Measurements from ENCODE around the gene SEC24D.

SEC24D gene

GRCh38 chr4:118773429-118773792 is 62.5 kb downstream of the SEC24D start:
- no peak for DNase-seq (ENCODE audit: low spot score)

- DNase-seq (ENCODE audit: low spot score), result no peak
Measured at GRCh38 chr4:118772767-118773428, 63.0 kb downstream of the SEC24D start.

DNA sequence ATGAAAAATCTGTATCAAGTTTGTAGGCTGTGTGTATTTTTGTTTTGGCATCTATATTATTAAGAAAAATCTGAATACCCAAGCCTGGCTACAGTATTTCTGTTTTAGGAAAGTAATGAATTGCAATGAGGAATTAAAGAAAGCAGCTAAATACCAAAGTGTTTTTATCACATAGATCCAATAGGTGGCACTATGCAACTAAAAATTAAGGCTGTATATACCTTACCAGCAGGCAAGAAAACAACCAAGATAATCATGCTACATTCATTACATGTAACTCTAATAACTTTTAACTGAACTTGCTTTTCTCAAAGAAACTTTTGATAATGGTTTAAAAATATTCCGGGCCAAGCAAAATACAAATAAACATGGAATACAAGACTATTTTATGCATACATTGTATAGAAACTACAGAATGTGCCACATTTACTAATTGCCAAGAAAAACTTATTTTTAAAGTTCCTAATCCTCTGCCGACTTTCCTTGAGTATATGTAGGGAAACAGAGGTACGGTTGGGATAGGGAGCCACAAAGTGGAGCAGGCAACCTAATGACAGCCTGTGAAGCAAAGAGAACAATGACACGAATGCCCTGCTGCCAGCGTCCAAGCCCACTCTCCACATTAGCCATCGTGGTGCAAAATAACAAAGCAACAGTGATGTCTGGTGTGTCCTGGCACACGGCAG is 63.7 kb downstream of the SEC24D start:
- DNase-seq (ENCODE audit: low spot score), result peak; percentile 69

DNA sequence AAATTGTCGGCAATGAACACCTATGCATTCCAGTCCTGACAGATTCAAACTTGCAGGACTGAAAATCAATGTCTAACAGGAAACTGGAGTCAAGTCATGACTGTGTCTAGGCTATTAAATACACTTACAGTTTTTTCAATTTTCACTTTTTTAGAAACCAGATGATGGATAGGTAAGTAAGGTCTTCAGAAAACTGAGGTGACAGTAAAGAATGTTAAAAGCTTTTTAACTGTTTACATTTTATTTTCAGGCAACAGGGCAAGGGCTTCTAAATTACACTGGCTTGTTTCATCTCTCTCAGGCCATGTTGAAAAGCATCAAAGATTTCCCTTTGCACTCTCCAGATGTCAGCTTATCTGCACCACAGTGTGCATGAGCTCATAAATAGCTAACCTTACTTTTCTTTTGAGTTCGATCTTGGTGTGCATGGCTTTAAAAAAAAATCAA is 65.2 kb downstream of the SEC24D start:
- no peak for DNase-seq (ENCODE audit: low spot score)

DNA sequence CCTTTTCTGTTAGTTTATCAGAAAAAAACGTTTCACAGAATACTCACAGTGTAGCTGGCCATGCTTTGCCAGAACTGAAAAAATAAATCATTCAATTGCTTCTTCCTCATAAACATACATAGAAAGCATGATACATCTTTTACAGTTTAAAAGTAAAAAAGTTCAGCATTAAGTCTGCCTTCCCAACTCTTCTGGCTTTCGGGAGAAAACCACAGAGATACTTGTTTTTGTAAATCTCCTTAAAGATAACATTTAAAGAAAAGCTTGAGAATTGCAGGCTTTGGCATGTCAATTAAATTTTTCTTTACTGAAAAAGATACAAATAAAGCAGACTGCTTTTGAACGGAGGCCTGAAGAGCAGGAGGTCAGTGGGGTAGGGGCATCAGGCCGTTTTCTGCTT is 66.8 kb downstream of the SEC24D start:
- DNase-seq (ENCODE audit: low spot score), result no peak

DNA sequence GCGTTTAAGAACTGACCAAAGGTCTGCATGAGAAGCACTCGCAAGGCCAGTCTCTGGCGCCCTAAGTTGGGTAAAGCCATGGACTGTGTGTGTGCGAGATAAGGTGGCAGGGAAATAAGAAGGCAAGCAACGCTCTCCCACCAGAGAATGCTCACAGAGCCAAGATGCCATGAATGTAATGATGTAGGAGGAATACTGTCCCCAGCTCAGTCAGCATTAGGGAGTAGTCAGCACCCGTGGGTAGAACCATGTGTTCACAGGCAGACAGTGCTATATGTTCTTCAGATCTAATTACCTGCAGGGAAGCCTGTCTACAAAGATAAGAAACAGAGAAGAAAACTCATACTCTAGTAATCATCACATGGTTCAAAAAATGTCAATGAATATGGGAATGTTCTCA is 68.8 kb downstream of the SEC24D start:
- DNase-seq (ENCODE audit: low spot score), result no peak

- DNase-seq (ENCODE audit: low spot score), result no peak
Measured at GRCh38 chr4:118765399-118765798, 70.5 kb downstream of the SEC24D start.

DNA sequence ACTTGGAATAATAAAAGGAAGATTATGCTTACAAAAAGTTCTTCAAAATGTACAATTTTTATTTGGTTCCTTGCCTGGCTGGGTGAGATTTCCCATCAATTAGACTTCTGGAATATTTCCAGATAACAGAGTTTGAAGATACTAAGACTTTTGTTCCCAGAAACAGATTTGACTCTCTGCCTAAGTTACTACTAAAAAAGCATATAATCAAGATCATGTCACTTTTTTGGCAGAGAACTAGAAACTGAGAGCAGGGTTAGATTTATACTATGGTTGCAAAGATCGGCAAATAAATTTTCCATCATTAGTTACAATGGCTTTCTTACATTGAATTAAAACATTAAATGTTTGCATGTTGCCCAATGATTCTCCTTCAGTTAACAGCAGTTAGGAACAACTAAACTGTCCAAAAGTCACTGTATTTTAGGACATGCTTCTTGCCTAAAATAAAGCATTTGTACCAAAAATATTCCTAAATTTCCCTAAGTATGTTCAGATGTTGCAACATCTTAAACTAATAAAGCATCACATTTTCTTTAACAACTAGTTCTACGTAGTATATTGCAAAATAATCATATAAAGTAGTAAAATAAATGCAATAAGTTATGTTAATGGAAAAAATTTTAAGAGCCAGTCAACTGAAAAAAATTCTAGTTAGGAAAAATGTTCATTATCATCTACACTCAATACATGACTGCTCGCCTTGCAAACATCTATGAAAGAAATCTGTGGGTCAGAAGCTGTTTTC is 73.0 kb downstream of the SEC24D start:
- no peak for DNase-seq (ENCODE audit: low spot score)

GRCh38 chr4:118762155-118762554 is 73.8 kb downstream of the SEC24D start:
- DNase-seq (ENCODE audit: low spot score), result no peak

GRCh38 chr4:118761397-118762016 is 74.4 kb downstream of the SEC24D start:
- DNase-seq (ENCODE audit: low spot score), result no peak

GRCh38 chr4:118760493-118760892 is 75.4 kb downstream of the SEC24D start:
- DNase-seq (ENCODE audit: low spot score), result peak; percentile 77

GRCh38 chr4:118760092-118760491 is 75.8 kb downstream of the SEC24D start:
- DNase-seq (ENCODE audit: low spot score), result no peak

DNA sequence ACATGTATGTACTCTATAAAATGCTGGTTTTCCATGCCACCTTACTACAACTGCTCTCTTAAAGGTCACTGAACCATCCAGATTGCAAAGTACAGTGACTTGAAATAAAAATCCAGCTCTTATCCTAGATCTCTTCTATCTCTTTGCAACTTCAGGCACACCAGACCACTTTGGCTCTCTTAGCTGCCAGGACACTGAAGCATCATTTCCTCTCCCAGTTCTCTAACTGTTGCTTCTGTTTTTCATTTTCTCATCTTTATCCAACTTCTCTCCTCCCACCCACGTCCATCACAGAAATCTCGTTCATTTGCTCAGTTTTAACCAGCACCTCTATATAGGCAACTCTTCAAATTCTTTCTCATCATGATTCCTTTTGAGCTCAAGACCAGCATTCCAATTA is 76.4 kb downstream of the SEC24D start:
- no peak for DNase-seq (ENCODE audit: low spot score)

GRCh38 chr4:118758293-118758692 is 77.6 kb downstream of the SEC24D start:
- peak; percentile 37 for DNase-seq (ENCODE audit: low spot score)

DNA sequence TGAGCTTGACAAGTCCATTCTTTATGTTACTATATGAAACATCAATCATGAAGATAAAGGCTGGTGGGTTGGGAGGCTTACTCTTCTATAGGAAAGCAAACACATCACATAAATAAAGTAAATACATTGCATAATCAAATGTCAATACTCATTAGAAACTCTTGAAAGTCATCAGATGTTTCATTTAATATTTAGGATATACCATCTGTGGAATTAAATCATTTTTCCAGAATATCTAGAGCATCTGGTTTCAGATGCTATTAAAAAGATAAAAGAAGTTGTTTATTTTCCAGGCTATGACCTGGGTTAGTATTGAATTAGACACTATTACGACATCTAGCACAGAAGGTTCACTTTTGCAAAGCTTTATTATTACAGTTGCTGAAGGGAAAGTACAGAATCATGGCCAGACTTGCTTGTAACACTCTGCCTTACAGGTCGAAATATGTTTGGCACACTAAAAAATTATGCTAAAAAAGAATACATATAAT is 78.1 kb downstream of the SEC24D start:
- DNase-seq (ENCODE audit: low spot score), result no peak

DNA sequence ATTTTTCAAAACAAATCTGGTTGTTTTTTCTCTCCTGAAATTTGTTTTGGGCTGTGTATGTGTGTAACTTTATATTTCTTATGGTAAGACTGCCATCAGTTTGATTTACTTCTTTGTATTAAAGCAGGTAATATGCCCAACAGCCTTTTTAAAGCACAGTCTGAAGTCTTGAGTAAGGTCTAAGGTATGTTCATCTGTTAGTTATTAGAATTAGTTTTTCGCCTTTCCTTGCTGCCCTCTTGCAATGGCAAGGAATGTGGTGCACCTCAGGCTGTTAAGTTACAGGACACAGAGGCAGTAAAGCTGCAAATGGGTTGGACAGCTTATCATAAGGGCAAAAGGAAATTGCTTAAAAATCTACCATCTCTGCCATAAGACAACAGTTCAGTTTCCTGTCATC is 79.0 kb downstream of the SEC24D start:
- no peak for DNase-seq (ENCODE audit: low spot score)

DNA sequence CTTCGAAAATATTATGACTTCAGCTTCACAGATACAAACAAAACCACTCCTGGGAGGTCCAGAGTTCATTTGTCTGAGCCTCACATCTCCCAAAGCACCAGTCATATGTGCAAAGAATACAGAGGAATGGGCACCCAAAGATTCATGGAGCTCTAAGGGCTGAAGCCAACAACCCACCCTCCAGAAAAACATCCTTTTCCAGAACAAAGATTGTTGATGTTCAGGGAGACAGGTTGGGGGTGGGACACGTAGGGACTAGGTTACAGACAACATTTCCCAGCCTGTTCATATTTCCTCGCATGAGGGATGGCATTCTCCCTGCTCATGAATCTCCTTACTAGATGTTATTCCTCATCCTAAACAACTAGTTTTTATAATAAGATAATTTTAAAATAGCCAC is 79.5 kb downstream of the SEC24D start:
- DNase-seq (ENCODE audit: low spot score), result no peak

DNA sequence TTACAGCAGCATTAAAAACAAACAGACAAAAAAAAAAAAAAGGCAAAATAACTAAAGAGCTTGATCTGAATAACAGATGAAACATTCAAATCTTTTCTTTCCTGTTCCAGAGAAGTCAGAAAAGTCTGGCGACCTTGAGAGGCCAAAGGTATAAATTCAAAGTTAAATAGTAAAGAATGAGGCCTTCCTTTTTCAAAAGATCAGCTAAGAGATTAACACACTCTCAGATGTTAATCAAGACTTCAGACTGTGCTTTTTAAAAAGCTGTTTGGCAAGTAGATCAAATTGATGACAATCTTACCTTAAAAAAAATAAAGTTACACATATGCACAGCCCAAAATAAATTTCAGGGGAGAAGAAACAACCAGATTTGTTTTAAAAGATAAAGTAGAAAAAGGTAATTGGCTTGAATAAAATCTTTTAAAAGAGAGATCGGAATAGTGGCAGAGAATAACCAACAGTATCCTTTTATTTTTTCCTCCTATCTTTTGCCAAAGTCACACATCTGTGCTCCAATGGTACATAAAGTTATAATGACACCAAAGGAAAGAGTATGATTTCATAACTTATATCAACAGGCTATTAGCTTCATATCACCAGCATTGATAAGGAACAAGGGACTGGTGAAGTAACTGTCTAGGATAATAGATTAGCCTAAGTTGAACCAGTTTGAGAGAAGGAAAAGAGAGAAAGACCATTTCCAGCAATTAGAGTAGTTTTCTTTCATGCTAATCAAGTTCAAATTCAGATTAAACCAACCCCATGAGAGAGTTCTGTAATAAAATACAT is 80.3 kb downstream of the SEC24D start:
- no peak for DNase-seq (ENCODE audit: low spot score)

GRCh38 chr4:118754890-118755289 is 81.0 kb downstream of the SEC24D start:
- no peak for DNase-seq (ENCODE audit: low spot score)

DNA sequence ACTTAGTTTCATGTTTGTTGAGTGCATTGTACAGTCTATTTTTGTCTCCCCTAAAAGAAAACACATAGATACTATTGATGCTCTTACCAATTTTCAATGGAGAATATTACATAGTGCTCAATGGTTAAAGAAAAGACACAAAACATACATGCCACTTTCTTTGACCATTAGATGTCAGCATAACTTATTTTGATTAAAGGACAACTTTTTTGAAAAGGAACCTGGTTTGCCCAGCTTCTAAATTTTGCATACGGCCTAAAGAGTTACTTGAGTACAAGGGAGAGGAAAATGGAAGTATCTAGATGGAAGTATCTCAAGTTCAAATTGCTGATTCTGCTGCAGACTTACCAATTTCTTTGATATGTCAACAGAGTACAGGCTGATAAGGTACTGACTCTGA is 82.2 kb downstream of the SEC24D start:
- no peak for DNase-seq (ENCODE audit: low spot score)

GRCh38 chr4:118753096-118753495 is 82.8 kb downstream of the SEC24D start:
- no peak for DNase-seq (ENCODE audit: low spot score)

- no peak for DNase-seq (ENCODE audit: low spot score)
Measured at GRCh38 chr4:118752551-118752950, 83.4 kb downstream of the SEC24D start.

Measured in NAMALWA (cell line).